ENCODE measurements around the gene MSH2.

DNA sequence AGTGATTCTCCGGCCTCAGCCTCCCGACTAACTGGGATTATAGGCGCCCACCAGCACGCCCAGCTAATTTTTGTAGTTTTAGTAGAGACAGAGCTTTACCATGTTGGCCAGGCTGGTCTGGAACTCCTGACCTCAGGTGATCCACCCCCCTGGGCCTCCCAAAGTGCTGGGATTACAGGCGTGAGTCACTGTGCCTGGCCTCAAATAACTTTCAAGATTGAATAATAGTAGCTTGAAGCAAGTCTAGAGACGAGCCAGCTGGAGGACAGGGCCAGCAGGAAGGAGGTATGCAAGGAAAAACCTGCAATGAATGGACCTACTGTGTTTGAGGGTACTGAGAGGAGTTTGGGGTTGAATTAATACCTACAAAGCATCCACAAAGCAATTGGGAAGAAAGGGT lies 87.5 kb downstream of the MSH2 start:
- TF ChIP-seq CTCF (IDR thresholded peaks at IDR 0.05; ENCODE audit: low read length) (no peak), EZH2 (IDR thresholded peaks at IDR 0.05; ENCODE audit: borderline replicate concordance, low read length) (no peak)

All from OCI-LY1 (cell line).